ENCODE results near the gene MMS22L.

The MMS22L gene

GRCh38 chr6:97097068-97098047, 185.7 kb downstream of the MMS22L start:
- H3K4me3 ChIP-seq (ENCODE audit: low read length in 2 of 2): no peak overlapping the region
- no peak overlapping the region for H3K27ac ChIP-seq (ENCODE audit: low read depth in 2 of 2, low read length in 2 of 2)
- H3K4me1 ChIP-seq (ENCODE audit: control insufficient read depth in 2 of 2, insufficient read depth in 2 of 2, low read length in 2 of 2): no peaks in the 10 kb centered on the region
- no peaks in the 10 kb centered on the region for H3K36me3 ChIP-seq (ENCODE audit: control insufficient read depth in 2 of 2, insufficient read depth in 2 of 2, low read length in 2 of 2)
- H3K27me3 ChIP-seq (ENCODE audit: control insufficient read depth in 2 of 2, insufficient read depth in 2 of 2, low read length in 2 of 2): no peaks in the 10 kb centered on the region
- H3K9ac ChIP-seq (ENCODE audit: low read depth in 1 of 2, low read length in 2 of 2): no peak overlapping the region
- no peaks in the 10 kb centered on the region for H3K9me3 ChIP-seq (ENCODE audit: control insufficient read depth in 2 of 2, low read length in 2 of 2)

GRCh38 chr6:97095311-97095850, 187.6 kb downstream of the MMS22L start:
- Histone ChIP-seq H3K4me1 (ENCODE audit: control insufficient read depth in 2 of 2, insufficient read depth in 2 of 2, low read length in 2 of 2) (no peaks in the 10 kb centered on the region), H3K36me3 (ENCODE audit: control insufficient read depth in 2 of 2, insufficient read depth in 2 of 2, low read length in 2 of 2) (no peaks in the 10 kb centered on the region), H3K4me3 (ENCODE audit: low read length in 2 of 2) (no peak overlapping the region), H3K9me3 (ENCODE audit: control insufficient read depth in 2 of 2, low read length in 2 of 2) (no peaks in the 10 kb centered on the region), H3K9ac (ENCODE audit: low read depth in 1 of 2, low read length in 2 of 2) (no peak overlapping the region), H3K27ac (ENCODE audit: low read depth in 2 of 2, low read length in 2 of 2) (no peak overlapping the region), H3K27me3 (ENCODE audit: control insufficient read depth in 2 of 2, insufficient read depth in 2 of 2, low read length in 2 of 2) (no peaks in the 10 kb centered on the region)

- H3K4me1 ChIP-seq (ENCODE audit: control insufficient read depth in 2 of 2, insufficient read depth in 2 of 2, low read length in 2 of 2): no peaks in the 10 kb centered on the region
- H3K36me3 ChIP-seq (ENCODE audit: control insufficient read depth in 2 of 2, insufficient read depth in 2 of 2, low read length in 2 of 2): no peaks in the 10 kb centered on the region
- no peaks in the 10 kb centered on the region for H3K27me3 ChIP-seq (ENCODE audit: control insufficient read depth in 2 of 2, insufficient read depth in 2 of 2, low read length in 2 of 2)
- no peak overlapping the region for H3K27ac ChIP-seq (ENCODE audit: low read depth in 2 of 2, low read length in 2 of 2)
- H3K9me3 ChIP-seq (ENCODE audit: control insufficient read depth in 2 of 2, low read length in 2 of 2): no peaks in the 10 kb centered on the region
- H3K9ac ChIP-seq (ENCODE audit: low read depth in 1 of 2, low read length in 2 of 2): no peak overlapping the region
- H3K4me3 ChIP-seq (ENCODE audit: low read length in 2 of 2): no peak overlapping the region
These were observed 188.6 kb downstream of the MMS22L start for GRCh38 chr6:97094376-97094775.

- Histone ChIP-seq H3K27ac (ENCODE audit: low read depth in 2 of 2, low read length in 2 of 2) (no peak overlapping the region), H3K27me3 (ENCODE audit: control insufficient read depth in 2 of 2, insufficient read depth in 2 of 2, low read length in 2 of 2) (no peaks in the 10 kb centered on the region), H3K9ac (ENCODE audit: low read depth in 1 of 2, low read length in 2 of 2) (no peak overlapping the region), H3K36me3 (ENCODE audit: control insufficient read depth in 2 of 2, insufficient read depth in 2 of 2, low read length in 2 of 2) (no peaks in the 10 kb centered on the region), H3K4me3 (ENCODE audit: low read length in 2 of 2) (no peak overlapping the region), H3K9me3 (ENCODE audit: control insufficient read depth in 2 of 2, low read length in 2 of 2) (no peaks in the 10 kb centered on the region), H3K4me1 (ENCODE audit: control insufficient read depth in 2 of 2, insufficient read depth in 2 of 2, low read length in 2 of 2) (no peaks in the 10 kb centered on the region)
These were observed 190.2 kb downstream of the MMS22L start for GRCh38 chr6:97092673-97093305.
